NCI-H146 treated with DMSO at 0.1 percent for 48 hours (cell line): ENCODE data around the gene COG5.

Experiments used
- DNase-seq: peaks from one replicate; lab custom pipeline; 2025; ENCODE audit not compliant: unreplicated experiment; lab: John Stamatoyannopoulos, UW

The COG5 gene

DNA sequence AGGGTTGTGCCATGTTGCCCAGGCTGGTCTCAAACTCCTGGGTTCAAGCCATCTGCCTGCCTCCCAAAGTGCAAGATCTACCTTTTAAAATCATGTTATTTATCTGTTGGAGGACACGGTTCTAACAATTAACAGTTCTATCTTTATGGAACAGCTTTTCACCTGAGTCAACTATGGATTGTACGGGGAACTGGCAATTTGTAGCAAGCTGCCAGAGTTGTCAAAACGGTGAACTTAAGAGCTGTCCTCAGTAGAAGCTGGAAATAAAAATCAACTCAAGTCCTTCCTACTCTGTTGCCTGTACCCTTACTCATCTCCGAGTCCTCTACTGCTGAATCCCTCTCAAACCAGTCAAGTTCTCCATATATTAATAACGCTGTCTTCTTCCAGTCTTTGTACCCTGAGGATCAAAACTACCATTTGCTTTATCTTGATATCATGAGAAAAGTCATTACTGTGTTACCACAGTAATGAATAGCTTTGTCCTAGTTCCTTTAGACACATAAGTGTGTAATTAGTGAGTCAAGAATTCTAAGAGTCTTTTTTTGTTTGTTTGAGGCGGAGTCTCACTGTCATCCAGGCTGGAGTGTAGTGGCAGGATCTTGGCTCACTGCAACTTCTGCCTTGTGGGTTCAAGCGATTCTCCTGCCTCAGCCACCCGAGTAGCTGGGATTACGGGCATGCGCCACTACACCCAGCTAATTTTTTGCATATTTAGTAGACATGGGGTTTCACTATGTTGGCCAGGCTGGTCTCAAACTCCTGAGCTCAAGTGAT is 366.7 kb downstream of the COG5 start:
- DNase-seq, result no peak

DNA sequence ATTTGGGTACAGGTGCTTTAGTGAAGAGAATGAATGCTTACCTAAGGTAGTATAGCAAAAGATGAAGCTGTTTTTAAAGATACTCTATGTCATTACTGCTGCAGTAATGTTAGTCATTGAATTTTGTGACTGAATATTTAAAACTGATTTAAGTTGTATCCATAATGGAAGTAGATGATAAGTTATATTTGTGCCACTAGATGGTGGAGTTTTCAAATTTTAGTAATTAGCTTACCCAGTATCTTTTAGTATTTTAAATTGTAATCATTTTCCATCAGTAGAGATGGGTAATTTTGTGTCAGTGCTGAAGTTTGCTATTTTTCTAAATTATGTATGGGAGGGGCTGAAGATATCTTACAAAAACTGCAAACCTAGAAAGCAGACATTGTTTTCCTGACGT is 369.7 kb downstream of the COG5 start:
- no peak for DNase-seq

DNA sequence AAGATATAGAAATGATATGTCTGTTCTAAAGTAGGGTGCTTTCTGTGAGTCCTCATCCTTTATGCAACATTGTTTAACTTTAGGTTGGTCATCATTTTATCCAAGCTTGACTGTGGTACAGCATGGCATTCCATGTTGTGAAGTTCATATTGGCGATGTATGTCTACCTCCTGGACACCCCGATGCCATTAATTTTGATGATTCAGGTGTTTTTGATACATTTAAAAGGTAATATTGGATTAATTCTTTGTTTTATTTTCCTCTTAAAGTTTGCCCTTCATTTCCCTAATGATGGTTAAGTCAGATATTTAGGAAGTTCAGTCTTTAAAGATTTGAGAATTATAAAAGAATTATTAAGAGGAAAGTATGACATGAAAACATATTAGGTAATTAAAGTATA is 373.6 kb downstream of the COG5 start:
- no peak for DNase-seq

GRCh38 chr7:107187774-107188173 is 375.9 kb downstream of the COG5 start:
- DNase-seq, result no peak

DNA sequence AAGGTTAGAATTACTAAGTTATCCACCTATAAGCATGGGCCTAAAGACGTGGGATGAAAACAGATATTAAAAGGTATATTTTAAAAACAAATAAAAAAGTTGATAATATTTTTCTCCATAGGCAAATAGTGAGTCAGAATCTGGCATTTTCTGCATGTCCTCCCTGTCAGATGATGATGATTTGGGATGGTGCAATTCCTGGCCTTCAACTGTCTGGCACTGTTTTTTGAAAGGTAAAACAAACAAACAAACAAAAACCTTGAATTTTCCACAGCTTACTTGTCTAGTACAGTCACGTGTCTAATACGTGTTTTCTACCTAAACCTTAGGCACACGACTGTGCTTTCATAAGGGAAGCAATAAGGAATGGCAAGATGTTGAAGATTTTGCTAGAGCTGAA is 377.5 kb downstream of the COG5 start:
- DNase-seq, result no peak

GRCh38 chr7:107185716-107186115 is 378.0 kb downstream of the COG5 start:
- DNase-seq, result no peak

DNA sequence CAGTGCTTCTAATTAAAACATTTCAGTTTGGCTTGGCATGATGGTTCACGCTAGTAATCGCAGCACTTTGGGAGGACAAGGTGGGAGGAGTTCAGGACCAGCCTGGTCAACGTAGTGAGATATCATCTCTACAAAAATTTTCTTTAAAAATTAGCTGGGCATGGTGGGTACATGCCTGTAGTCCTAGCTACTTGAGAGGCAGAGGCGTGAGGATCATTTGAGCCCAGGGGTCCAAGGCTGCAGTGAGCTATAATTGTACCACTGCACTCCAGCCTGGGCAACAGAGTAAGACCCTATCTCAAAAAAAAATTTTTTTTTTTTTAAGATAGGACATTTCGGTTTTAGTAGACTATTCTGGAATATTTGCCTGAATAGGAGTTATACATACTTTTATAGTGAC is 382.5 kb downstream of the COG5 start:
- no peak for DNase-seq

- no peak for DNase-seq
Observed at GRCh38 chr7:107180378-107180777, 383.3 kb downstream of the COG5 start.

DNA sequence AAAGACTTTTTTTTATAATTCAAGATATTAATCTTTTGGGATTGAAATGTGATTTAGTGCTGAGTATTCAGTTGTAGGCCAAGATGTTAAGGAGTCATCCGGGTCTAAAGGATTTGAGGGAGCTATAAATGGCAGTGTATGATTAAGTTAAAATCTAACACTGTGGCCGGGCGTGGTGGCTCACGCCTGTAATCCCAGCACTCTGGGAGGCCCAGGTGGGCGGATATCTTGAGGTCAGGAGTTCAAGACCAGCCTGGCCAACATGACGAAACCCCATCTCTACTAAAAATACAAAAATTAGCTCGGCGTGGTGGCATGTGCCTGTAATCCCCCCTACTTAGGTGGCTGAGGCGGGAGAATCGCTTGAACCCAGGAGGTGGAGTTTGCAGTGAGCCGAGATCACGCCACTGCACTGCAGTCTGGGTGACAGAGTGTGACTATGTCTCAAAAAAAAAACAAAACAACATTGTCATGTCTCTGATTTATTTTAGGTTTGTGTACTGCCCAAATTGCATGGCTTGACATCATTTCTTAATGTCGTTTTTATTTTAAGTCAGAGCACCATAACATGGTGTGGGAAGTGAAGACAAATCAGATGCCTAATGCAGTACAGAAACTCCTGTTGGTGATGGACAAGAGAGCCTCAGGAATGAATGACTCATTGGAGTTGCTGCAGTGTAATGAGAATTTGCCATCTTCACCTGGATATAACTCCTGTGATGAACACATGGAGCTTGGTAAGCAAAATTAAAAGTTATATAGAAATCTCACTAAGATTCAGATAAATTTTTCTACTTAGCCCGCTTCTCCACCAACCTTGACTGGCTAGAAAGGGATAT is 384.2 kb downstream of the COG5 start:
- DNase-seq, result no peak

DNA sequence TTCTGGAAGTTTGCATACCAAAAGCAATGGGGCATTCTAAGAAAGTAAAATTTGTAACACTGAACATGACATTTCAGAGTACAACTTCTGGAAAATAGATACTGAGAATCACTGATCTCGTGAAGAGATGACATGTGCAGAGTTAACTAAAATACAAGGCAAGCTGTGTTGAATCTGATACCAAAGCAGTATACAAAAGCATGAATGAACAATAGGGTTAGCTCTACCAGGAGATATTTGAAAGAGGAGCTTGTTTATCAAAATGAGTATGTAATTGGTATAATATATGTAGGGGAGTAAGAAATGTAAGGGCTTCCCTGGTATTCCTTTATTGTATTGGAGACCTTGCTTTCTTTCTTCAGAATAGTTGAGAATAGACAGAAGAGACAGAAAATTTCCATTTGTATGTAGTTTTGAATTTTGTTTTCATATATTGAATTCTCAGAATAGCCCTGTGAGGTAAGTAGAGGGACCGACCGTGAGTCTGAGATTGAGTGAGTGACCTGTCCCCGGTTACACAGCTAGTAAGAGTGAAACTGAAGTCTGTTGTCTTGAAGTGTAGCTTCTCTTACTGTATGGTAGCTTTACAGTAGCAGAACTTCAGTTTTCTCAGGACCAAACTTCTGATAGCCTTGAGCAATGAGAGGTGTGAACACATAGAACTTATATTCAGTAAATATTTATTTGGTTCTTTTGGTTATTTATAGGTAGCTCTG is 389.9 kb downstream of the COG5 start:
- DNase-seq, result no peak

DNA sequence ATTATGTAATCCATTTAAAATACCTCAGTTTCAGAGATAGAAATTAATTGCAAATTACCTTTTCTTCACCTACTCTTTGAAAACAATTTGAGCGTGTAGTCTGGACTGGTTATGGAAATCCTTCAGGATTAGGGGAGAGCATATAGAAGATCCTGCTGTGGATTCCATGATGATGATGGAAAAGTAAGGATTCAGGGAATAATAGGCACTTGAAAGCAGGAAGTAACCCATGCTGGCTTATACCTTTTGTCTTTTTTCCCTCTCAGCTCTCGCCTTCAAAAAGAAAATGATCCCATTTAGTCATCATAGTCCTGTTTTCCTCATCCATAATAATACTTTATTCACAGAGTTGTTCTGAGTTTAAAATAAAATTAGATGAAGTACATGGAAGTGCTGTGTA is 390.5 kb downstream of the COG5 start:
- no peak for DNase-seq

GRCh38 chr7:107172276-107173032 is 391.3 kb downstream of the COG5 start:
- DNase-seq, result no peak

DNA sequence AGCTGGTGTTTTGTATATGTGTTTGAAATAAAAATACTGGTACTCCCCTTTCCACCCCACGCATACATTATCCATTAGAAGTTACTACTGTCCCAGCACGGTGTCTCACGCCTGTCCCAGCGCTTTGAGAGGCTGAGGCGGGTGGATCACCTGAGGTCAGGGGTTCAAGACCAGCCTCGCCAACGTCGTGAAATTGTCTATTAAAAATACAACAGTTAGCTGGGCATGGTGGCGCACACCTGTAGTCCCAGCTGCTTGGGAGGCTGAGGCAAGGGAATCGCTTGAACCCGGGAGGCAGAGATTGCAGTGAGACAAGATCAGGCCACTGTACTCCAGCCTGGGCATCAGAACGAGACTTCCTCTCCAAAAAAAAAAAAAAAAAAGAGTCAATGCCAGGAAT is 392.2 kb downstream of the COG5 start:
- no peak for DNase-seq

GRCh38 chr7:107170051-107170915 is 393.4 kb downstream of the COG5 start:
- no peak for DNase-seq

GRCh38 chr7:107169120-107170050 is 394.3 kb downstream of the COG5 start:
- peak; percentile 86 for DNase-seq

- peak; percentile 99 for DNase-seq
Observed at GRCh38 chr7:107168233-107169119, 395.2 kb downstream of the COG5 start, which contains the start of gene HBP1. TSS of gene HBP1 (plus strand) at chr7:107169003. CDS start at chr7:107179894, 10,891 bp downstream.

- peak; percentile 63 for DNase-seq
Observed at GRCh38 chr7:107167483-107168232, 396.1 kb downstream of the COG5 start.
